Colon (tissue), 2 donors: ENCODE results near the gene FKBP7.
"Not testable (repeated sequence)": the region's sequence is repeated elsewhere in the genome, so short reads cannot be mapped to it uniquely, and the experiment has no call there.

Source experiments
- FAIRE-seq: peaks from 2 replicates; lab custom pipeline; 2012; peaks lifted over from hg19 to GRCh38; lab: Jason Lieb, UNC
- donor health status: control.
- donor health status: control.

FKBP7 gene, protein sequence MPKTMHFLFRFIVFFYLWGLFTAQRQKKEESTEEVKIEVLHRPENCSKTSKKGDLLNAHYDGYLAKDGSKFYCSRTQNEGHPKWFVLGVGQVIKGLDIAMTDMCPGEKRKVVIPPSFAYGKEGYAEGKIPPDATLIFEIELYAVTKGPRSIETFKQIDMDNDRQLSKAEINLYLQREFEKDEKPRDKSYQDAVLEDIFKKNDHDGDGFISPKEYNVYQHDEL

DNA sequence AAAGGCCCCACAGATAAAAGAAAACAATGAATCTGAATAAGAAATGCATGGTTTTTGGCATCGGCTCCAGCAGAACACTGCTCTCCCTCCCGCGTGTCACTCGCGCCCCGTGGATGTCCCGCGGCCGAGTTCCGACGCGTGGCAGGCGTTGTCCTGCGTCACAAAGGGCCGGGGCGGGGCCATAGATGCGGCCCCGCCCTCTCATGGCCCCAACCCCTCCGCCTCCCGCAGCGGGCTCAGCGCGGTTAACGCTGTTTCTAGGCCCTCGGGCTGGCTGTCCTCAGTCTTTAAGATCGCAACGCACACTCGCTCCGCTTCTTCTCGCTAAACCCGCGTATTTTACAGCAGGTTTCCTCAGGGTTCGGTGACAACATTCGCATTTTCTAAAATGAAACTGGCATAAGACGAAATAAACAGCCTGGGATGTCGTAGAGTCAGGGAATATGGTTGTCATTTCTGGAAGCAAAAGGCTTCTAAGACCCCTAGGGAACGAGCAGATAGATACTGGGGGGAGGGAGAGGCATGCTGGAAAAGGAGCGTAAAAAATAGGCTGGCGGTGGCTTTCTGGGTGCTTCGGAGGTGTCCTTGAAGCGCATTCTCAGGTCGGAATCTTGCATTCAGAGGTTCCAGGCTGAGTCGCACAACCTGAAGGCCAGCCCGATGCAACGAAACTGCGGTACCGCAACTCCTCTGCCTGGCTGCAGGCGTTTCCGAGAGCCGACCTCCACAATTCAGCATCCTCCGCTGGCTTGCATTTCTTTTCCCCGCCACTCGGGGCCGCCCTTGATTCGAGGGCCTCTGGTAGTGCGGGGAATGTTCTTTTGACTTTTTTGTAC lies at the start of gene FKBP7:
Gene FKBP7, minus strand, starts transcription at position 162 of the 836 bp plus-strand sequence. Its CDS starts 101 bp downstream, at position 61.
- FAIRE-seq: no peak

DNA sequence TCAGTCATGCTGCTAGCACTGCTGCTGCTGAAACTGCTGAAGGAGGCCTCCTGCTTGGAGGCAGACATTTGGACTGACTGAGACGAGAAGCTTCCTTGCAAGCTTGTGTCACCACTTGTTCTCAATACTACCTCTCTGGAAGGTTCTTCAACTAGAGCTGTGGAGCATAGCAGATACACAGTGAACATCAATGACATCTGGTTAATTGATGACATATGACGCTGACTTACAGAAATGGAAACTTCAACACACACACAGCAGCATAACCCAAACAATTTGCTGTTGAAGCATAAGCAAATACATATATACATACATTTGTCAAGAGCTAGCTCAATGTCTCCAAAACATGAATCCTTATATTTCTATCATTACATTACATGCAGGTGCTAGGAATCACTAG lies 49.2 kb upstream of the FKBP7 start:
- no peak for FAIRE-seq

DNA sequence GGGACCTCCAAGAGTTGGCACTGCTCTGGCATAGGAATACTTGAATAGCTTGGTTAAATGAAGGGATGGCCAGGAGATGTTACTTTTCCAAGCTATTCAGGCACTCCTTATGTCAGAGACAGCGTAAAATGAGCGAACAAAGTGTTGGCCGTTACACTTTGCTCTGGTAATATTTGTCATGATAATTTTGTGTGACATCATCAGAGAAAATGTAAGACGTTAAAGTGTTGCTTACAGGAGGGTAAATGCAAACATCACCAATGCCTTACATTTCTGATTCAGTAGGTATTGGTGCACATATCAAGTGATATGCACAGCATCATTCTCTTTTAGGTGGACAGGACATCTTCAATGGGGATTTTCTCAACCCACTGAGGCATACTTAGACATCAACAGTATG lies 47.9 kb upstream of the FKBP7 start:
- no peak for FAIRE-seq

DNA sequence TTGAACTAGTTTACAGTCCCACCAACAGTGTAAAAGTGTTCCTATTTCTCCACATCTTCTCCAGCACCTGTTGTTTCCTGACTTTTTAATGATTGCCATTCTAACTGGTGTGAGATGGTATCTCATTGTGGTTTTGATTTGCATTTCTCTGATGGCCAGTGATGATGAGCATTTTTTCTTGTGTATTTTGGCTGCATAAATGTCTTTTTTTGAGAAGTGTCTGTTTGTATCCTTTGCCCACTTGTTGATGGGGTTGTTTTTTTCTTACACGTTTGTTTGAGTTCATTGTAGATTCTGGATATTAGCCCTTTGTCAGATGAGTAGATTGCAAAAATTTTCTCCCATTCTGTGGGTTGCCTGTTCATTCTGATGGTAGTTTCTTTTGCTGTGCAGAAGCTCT lies 47.1 kb upstream of the FKBP7 start:
- not testable (repeated sequence) for FAIRE-seq

DNA sequence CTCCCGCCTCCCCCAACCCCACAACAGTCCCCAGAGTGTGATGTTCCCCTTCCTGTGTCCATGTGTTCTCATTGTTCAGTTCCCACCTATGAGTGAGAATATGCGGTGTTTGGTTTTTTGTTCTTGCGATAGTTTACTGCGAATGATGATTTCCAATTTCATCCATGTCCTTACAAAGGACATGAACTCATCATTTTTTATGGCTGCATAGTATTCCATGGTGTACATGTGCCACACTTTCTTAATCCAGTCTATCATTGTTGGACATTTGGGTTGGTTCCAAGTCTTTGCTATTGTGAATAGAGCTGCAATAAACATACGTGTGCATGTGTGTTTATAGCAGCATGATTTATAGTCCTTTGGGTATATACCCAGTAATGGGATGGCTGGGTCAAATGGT lies 46.6 kb upstream of the FKBP7 start:
- not testable (repeated sequence) for FAIRE-seq

DNA sequence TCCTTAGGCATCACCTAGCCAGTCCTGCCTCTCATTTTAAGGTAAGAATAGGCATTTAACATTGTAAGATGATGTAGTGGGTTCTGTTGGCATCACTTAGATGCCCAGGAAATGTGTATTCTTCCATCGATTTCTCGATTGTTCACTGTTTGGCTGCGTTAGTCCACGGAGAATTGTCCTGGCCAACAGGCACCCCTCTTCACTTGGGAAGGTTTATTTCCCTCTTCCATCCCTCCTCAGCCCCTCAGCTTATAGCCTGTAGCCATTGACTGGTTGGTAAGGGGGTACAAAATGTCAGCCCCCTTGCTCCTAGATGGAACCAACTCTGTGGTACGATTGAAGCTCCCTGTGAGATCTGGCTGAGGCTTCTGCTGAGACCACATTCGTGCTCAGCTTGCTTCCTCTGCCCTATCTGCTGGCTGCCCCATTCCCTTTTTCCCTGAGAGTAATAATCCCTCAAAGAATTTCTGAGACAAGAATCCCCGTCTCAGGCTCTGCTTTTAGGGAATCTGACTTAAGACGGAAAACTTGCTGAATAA lies 45.3 kb upstream of the FKBP7 start:
- FAIRE-seq: no peak

DNA sequence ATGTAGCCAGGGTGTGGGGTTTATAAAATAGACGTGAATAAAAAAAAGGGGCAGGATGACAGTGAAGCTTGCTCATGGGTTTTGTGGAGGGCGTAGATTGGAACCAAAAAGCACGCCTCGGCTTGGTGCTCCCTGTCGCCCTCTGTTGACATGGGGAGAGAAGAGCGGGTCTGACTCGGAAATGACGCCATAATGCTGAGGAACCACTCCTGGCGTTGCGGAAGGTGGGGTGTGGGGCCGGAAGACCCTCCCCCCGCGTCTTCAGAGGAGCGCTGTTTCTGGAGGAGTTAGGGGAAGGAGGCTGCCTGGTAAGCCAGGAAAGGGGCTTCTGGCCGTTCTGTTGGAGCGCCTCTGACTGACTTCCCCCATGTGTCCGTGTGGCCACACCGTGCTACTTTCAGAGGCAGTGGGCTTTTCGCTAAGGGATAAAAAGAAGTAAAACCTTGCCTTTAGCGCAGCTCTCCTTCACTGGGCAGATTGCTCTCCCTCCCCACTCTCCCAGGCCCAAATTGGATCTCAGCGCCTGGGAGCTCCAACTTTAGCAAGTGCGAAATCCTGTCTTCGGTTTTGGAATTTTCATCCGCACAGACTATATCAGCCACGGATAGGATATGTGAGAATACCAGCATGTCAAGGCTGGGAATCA lies 44.7 kb upstream of the FKBP7 start:
- no peak for FAIRE-seq

DNA sequence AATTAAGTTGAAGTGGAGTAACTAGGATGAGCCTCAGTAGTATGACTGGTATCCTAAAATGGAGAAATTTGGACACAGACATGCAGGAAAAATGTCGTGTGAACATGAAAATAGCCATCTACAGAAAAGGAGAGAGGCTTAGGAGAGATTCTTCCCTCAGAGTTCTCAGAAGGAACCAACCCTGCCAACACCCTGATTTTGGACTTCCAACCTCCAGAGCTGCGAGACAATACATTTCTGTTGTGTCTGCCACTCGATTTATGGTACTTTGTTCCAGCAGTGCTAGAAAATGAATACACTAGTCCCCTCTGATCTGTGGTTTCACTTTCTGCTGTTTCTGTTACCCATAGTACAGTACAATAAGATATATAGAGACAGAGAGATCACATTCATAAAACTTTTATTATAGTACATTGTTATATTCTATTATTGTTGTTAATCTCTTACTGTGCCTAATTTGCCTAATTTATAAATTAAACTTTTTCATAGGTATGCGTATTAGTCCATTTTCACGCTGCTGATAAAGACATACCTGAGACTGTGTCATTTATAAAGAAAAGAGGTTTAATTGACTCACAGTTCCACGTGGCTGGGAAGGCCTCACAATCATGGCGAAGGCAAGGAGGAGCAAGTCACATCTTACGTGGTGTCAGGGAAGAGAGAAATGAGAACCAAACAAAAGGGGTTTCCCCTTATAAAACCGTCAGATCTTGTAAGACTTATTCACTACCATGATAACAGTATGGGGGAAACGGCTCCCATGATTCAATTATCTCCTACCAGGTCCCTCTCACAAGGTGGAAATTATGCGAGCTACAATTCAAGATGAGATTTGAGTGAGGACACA lies 43.1 kb upstream of the FKBP7 start:
- FAIRE-seq: no peak

DNA sequence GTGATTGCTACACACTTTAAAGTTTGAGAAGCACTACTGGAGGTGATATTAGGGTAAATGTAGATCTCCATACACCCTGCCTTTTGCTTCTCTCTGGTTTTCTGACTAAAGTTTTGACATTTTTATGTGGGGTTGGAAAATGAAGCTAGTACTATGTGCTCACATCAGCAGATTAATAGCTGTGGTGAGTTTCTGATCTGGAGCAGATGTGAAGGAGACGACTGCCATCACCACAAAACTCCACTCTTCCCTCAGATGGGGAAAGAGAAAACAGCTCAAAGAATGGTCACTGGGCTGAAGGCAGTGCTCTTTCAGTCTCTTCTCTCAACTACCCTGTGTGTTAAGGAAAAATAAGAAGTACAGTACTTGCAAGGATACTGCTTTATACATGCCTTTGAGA lies 39.1 kb upstream of the FKBP7 start:
- FAIRE-seq: no peak

DNA sequence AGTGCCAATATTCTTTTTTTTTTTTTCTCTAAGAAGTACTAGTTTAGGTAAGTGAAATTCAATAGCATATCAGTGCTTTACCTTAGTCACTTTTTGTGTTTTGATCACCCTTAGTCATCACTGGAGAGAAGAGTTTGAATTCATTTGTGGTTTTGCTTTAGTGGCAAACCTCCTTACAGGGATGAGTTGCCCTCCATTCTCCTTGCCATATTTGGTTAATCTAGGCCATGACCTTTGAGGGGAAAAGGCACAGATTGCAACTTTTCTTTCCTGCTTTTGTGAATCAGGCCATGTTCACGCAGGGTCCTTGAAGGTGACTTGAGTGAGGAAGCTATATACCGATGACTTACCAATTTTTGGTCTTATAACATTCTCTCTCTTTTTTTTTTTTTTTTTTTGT lies 36.3 kb upstream of the FKBP7 start:
- FAIRE-seq: no peak

DNA sequence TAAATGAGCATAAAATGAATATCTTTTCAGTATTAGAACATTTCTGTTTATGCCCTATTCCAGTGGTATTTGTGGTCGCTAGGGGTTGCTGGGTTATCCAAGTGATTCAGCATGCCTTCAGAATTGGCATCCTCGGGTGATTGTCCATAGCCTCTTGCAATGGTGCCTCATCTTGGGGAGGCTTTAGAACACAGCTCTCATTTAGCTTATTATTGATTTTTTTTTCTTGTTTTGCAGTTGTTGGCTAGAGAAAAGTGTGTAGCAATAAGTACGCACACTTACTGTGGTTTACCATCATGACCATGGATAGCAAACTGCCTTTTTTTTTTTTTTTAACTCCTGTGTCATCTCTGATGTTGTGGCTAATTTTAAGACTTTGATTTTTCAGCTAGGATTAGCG lies 35.5 kb upstream of the FKBP7 start:
- FAIRE-seq: no peak

DNA sequence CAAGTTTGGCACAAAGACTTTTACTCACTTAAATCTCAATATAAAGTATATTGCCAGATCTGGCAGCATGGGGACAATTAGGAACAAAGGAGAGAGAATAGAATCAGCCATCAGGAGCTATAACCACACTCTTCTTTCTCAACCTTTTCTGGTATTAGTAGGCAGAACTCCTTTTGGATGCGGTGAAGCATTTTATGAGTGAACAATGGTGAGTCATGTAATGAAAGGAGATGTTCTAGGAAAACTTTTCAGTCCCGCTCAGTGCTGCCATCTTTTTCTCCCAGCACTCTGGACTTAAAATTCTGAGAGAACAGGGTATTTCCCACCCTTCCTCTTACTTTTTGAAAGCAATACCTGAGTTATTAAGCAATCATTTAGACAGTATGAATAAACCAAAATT lies 34.1 kb upstream of the FKBP7 start:
- no peak for FAIRE-seq

DNA sequence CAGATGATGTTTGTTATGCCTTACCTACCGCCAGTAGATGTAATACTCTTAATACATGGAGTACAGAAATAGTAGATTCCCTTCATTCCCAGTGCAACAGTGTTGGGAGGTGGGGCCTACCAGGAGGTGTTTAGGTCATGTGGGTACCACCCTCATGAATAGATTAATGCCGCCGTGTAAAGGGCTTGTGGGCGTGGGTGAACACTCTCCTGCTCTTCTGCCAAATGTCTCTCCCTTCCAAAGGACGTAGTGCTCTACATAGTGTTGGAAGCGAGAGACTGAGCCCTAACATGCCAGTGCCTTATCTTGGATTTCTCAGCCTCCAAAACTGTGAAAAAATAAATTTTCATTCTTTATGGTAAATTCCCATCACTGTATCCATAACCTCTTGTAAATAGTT lies 32.0 kb upstream of the FKBP7 start:
- FAIRE-seq: no peak

DNA sequence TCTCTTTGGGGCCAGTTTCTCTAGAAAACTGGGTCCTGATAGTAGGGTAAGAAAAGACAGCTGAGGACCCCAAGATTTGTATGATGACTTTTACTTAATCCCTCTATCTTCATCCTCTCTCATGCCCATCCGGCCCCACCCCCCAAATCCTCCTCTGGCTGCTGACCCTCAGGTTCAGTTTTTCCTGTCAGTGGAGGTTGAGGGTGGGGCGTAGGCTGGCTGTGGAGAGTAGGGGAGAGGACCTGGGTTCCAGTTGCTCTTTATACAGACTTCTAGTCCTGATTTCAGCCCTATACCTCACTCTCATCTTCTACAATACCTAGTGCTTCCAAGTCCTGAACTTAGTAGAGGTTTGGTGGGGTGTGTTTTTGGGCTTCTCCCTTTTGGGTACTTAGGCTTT lies 30.2 kb upstream of the FKBP7 start:
- FAIRE-seq: no peak

DNA sequence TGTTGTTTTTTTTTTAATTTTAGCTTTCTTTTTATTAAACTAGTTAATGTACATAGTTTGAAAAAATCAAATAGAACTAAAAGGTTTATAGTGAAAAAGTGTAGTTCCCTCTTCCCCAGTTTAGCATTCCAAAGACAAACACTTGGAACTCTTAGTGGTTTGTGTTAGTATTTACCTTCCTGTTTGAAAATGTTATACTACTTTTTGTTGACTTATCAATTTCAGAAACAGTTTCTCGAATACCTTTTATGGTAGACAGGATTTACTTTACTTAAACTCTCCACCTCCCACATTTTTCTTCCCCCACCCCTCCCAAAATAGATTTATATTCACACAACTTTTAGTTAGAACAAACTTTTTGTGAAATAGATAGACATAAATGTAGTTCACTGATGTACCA lies 28.5 kb upstream of the FKBP7 start:
- FAIRE-seq: no peak

DNA sequence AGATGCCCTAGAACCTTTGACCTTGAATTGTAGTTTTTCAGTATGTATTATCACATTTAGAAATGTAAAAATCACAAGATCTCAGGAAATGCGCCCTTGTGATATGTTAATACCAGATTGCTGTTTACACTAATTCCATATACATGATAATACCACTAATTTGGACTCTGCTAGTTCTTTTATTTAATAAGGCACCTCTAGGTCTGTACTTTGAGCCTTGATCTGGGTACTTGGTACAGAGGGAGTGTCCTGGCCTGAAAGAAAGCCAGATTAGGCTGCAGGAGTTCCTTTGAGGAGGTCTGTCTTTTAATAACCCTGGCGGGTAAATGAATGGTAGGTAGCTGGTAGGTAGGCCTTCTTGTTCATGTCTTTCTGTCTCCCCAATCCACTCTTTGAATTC lies 28.1 kb upstream of the FKBP7 start:
- no peak for FAIRE-seq

DNA sequence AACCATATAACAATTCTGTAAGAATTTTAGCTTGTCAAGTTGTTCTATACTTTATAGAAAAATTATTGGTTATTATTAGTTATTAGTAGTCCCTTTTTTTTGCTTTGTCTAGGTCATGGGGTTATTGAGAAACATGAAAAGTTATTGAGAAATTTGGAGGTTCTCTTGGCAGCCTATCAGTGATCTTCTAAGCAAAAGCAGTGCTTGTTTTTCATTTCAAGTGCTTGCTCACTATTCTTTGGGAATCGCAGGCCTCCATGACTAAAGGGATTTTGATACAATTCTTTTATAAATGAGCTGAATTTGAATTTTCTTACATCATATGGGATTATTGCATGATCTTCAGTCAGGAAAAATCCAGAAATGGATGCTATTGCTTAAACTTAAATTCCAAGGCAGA lies 27.7 kb upstream of the FKBP7 start:
- FAIRE-seq: no peak

DNA sequence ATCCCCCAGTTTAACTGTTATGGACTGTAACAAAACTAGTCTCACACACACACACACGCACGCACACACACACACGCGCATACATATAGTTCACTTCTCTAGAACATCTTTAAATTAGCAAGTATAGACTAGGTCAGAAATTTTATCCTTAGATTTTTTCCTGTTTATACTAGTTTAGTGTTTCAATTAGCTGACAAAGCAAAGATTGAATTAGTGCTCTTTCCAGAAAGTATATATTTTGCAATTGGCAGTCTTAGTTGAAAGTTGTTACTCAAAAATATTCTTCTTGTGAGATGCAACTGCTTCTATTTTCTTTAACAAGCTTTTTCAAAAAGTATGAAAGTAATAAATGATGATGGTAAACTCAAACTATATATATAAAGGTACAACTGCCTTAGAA lies 24.4 kb upstream of the FKBP7 start:
- FAIRE-seq: no peak

DNA sequence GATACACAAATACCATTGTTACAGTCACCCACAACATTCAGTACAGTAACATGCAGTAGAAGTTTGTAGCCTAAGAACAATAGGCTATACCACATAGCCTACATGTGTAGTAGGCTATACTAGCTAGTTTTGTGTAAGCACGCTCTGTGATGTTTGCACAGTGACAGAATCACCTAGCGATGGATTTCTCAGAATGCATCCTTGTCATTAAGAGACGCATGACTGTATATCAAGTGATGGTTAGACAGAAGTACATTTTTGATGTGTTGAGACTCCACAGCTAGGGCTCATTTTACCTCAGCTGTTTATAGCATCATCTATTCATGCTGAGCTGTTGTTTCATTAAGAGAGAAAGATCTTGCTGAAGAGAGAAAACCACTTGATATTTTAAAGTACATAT lies 21.2 kb upstream of the FKBP7 start:
- FAIRE-seq: no peak

DNA sequence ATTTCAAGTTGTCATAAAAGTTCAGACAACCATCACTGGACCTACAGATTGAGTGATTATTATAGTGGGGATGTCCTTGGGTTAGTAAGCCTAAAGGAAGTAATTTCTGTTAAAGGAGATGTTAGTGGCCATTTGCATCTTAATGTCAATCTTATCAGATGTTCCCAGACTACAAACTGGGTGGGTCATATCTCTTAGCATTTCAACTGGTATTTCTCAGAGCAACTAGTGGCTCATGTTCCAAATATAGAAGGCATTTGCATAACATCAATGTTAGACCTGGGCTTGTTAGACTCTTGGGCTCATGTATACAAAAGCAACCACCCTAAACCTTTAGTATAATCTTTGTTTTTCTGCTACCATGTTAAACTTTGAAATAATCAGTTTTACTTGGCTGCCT lies 19.7 kb upstream of the FKBP7 start:
- FAIRE-seq: no peak

DNA sequence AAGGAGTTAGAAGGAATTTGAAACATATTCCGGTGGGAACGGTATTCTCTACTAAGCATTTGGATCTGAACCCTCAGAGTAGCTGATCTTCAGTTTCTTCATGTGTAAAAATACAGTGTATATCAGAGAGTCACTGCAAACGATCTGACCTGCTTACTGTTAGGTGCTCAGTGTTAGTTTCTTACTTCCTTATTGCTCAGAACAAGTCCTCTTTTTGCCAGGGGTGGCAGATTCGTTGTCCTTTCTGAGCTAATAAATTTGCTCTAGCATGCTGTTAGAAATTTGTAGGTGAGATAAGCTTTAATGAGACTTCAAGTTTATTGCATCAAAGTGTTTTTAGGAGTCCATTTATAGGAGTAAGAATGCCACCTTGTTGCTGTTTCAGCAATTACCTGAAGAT lies 17.6 kb upstream of the FKBP7 start:
- no peak for FAIRE-seq

DNA sequence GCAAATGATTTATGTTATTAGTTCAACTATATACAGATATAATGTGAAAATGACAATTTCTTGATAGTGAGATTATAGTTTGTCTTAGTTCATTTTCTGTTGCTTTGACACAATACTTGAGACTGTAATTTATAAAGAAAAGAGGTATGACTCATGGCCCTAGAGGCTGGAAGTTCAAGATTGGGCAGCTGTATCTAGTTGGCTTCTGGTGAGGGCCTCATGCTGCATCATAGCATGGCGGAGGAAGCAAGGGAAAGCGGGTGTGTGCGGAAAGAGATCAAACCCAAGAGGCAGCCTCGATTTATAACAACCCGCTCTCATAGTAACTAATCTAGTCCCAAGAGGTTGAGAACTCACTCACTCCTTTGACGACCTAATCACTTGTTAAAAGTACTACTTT lies 13.2 kb upstream of the FKBP7 start:
- FAIRE-seq: no peak
